Tibial nerve (tissue), 4 donors: ENCODE results near the gene TPRX1. TPM values are rescaled to one million over a fixed set of nuclear protein-coding genes. Genes with fewer than 3 reads are reported as not detected.
A peak's percentile ranks its signal among the peaks of the same experiment; 100 is the strongest.
"Not testable (repeated sequence)": the region's sequence is repeated elsewhere in the genome, so short reads cannot be mapped to it uniquely, and the experiment has no call there.

ENCODE experiments used
- DNase-seq, 2 donors: peaks; one replicate each; pipeline ENCODE4 v3.0.0-alpha.2; 2019; ENCODE audit warnings: low spot score in 2 of 2
- H3K27ac ChIP-seq, 4 donors: fragments of 200-600 bp; sonication (generic) in 3 of 4; one replicate each; pipeline ENCODE4 v1.5.1; 2017 to 2019; ENCODE audit warnings: mild to moderate bottlenecking in 1 of 4
- H3K27me3 ChIP-seq, 2 donors: fragments of 200-600 bp; sonication (generic) in 1 of 2; one replicate each; pipeline versions ENCODE4 v1.5.1 to v1.6.0; 2017 to 2019
- H3K36me3 ChIP-seq, 3 donors: fragments of 200-600 bp; sonication (generic); one replicate each; pipeline ENCODE4 v1.5.1; 2018 to 2019
- H3K4me1 ChIP-seq, 4 donors: fragments of 200-600 bp; sonication (generic) in 3 of 4; one replicate each; pipeline ENCODE4 v1.5.1; 2017 to 2019
- H3K4me3 ChIP-seq, 4 donors: fragments of 200-600 bp; sonication (generic) in 3 of 4; one replicate each; pipeline ENCODE4 v1.5.1; 2017 to 2019; ENCODE audit warnings: mild to moderate bottlenecking in 1 of 4, moderate library complexity in 1 of 4
- H3K9me3 ChIP-seq, 4 donors: fragments of 200-600 bp; sonication (generic) in 3 of 4; one replicate each; pipeline ENCODE4 v1.5.1; 2017 to 2019
- EP300 ChIP-seq, 2 donors: sonication (generic); formaldehyde crosslinking; IDR thresholded peaks; one replicate each; pipeline ENCODE4 v1.6.1; 2017; ENCODE audit warnings: antibody characterized with exemption in 2 of 2, mild to moderate bottlenecking in 1 of 2
- POLR2A ChIP-seq, 2 donors: fragments of 450-650 bp; IDR thresholded peaks; one replicate each; pipeline ENCODE4 v1.6.1; 2017; ENCODE audit warnings: antibody characterized with exemption in 2 of 2, mild to moderate bottlenecking in 2 of 2, moderate library complexity in 2 of 2
- WGBS, 2 donors: methylation state at CpG; one replicate each; pipeline ENCODE4 v1.1.5; 2018; 5-methylcytosine and 5-hydroxymethylcytosine counted together
- total RNA-seq, 4 donors: library from RNA; depleted of rRNA; stranded (reverse); fragments of >200 nt; gene quantifications; one replicate each; pipeline ENCODE4 v1.1.0, GENCODE V29; 2016
- TF ChIP-seq, protein P1 (sequence below), 5 experiments: fragments of 200-600 bp in 3 of 5; fragments of 450-650 bp in 2 of 5; sonication (generic) in 3 of 5; IDR thresholded peaks; one replicate each; pipeline ENCODE4 v1.5.1; 2016 to 2019; ENCODE audit warnings: antibody characterized with exemption in 5 of 5, mild to moderate bottlenecking in 3 of 5, moderate library complexity in 2 of 5

Gene TPRX1
- total RNA-seq, 4 donors from 2014 or later, result not detected

DNA sequence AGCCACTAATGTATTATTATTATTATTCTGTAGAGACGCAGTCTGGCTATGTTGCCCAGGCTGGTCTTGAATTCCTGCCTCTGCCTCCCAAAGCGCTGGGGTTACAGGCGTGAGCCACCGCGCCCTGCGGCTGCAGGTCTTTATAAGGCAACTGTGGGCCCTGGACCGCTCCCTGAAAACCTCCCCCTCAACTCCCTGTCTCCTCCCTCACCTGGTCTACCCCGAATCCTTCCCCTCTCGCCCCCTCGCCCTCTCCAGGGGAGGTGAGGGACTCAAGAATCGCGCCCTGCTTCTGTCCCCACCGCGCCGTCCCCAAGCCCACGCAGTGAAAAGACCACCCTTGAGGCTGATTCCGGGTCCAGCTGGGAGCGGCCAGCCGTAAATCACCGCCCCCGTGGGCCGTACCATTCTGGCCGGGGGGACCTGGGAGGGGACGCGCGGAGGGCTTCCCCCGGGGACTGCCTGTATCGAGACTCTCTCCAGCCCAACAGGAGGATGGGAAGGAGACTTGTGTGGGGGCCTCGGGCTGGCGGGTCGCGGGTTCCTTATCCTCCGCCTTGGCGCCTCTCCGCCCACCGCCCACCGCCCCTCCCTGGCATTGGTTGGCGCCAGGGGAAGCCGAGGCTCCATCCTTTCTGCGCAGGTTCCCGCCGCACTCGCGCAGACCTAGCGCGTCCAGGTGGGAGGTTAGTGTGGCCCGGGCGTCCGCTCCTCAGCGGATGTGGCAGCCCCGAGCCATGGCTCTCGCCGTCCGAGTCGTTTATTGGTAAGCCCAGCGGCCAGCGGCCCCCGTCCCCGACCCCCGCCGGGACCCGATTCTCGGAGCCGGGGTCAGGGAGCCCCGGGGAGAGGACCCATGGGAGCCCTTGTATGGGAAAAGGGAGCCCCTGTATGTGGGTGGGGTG lies 26.1 kb downstream of the TPRX1 start, which contains the start of gene SELENOW:
SELENOW (plus strand) TSS at position 655 of the 905 bp plus-strand sequence; CDS start at position 738, 83 bp downstream.
- peak; percentile 82 to 96 for TF ChIP-seq POLR2A (IDR thresholded peaks at IDR 0.05)
- TF ChIP-seq, protein P1, sequence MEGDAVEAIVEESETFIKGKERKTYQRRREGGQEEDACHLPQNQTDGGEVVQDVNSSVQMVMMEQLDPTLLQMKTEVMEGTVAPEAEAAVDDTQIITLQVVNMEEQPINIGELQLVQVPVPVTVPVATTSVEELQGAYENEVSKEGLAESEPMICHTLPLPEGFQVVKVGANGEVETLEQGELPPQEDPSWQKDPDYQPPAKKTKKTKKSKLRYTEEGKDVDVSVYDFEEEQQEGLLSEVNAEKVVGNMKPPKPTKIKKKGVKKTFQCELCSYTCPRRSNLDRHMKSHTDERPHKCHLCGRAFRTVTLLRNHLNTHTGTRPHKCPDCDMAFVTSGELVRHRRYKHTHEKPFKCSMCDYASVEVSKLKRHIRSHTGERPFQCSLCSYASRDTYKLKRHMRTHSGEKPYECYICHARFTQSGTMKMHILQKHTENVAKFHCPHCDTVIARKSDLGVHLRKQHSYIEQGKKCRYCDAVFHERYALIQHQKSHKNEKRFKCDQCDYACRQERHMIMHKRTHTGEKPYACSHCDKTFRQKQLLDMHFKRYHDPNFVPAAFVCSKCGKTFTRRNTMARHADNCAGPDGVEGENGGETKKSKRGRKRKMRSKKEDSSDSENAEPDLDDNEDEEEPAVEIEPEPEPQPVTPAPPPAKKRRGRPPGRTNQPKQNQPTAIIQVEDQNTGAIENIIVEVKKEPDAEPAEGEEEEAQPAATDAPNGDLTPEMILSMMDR (IDR thresholded peaks at IDR 0.05), result peak in 1 of 5 experiments; percentile 57
- peak; percentile 63 to 99 for TF ChIP-seq EP300 (IDR thresholded peaks at IDR 0.05)
- DNase-seq, result peak; percentile 65 to 67
- Histone ChIP-seq H3K9me3 (no peaks in the 10 kb centered on the region), H3K36me3 (peaks cover 0 to 25% (median 0%) of the 10 kb centered on the region in 3 donors), H3K27me3 (no peaks in the 10 kb centered on the region), H3K4me1 (peaks cover 0 to 71% (median 39%) of the 10 kb centered on the region in 4 donors), H3K27ac (peak within 1 kb of the TSS; percentile 98 to 100 (median 98)), H3K4me3 (peak within 1 kb of the TSS; percentile 88 to 99 (median 94))
- WGBS, 2 donors, result 0% methylated on average over 42 to 49 of the region's 65 CpGs

DNA sequence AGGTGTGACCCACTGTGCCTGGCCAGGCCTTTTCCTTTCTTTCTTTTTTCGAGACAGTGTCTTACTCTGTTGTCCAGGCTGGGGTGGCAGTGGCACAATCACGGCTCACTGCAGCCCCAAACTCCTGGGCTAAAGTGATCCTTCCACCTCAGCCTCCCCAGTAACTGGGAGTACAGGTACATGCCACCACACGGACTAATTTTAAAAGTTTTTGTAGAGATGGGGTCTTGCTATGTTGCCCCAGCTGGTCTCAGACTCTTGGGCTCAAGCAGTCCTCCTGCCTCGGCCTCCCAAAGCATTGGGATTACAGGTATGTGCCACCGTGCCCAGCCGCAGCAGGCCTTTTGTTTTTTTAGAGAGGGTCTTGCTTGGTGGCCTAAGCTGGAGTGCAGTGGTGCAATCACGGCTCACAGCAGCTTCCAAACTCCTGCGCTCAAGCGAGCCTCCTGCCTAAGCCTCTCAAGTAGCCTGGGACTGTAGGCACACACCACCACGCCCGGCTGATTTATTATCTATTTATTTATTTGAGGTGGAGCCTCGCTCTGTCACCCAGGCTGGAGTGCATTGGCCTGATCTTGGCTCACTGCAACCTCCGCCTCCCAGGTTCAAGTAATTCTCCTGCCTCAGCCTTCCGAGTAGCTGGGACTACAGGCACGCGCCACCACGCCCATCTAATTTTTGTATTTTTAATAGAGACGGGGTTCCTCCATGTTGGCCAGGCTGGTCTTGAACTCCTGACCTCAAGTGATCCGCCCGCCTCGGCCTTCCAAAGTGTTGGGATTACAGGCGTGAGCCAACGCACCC lies 26.9 kb downstream of the TPRX1 start:
- H3K36me3 ChIP-seq, result peaks cover 0 to 16% (median 0%) of the 10 kb centered on the region in 3 donors
- not testable (repeated sequence) for DNase-seq, H3K9me3 ChIP-seq, H3K27me3 ChIP-seq
- peak overlapping the region; percentile 98 to 100 (median 98) for H3K27ac ChIP-seq
- peaks cover 0 to 65% (median 34%) of the 10 kb centered on the region in 4 donors for H3K4me1 ChIP-seq
- H3K4me3 ChIP-seq, result peak overlapping the region; percentile 88 to 99 (median 94)
- 61 to 69% methylated on average over 21 to 23 of the region's 23 CpGs for WGBS, 2 donors

- no peaks in the 10 kb centered on the region for H3K27me3 ChIP-seq
- H3K4me3 ChIP-seq, result no peak overlapping the region
- TF ChIP-seq POLR2A (IDR thresholded peaks at IDR 0.05) (no peak), EP300 (IDR thresholded peaks at IDR 0.05) (peak in 1 of 2 donors; percentile 20)
- H3K36me3 ChIP-seq, result peaks cover 0 to 10% (median 0%) of the 10 kb centered on the region in 3 donors
- H3K9me3 ChIP-seq, result no peaks in the 10 kb centered on the region
- peak overlapping the region in 3 of 4 donors; percentile 98 to 100 (median 98) for H3K27ac ChIP-seq
- DNase-seq, result no peak
- WGBS, 2 donors, result 50 to 58% methylated on average over 4 of the region's 4 CpGs
- peaks cover 0 to 56% (median 28%) of the 10 kb centered on the region in 4 donors for H3K4me1 ChIP-seq
These were observed 27.8 kb downstream of the TPRX1 start for GRCh38 chr19:47776568-47776967.

GRCh38 chr19:47771291-47771690 lies 33.1 kb downstream of the TPRX1 start:
- not testable (repeated sequence) for DNase-seq, H3K27me3 ChIP-seq, H3K36me3 ChIP-seq, H3K4me3 ChIP-seq, H3K9me3 ChIP-seq
- Histone ChIP-seq H3K27ac (peak overlapping the region in 2 of 4 donors; percentile 61 to 65), H3K4me1 (peaks cover 0 to 16% (median 0%) of the 10 kb centered on the region in 4 donors)
- WGBS, 2 donors, result 80 to 84% methylated on average over 6 of the region's 6 CpGs

- no peaks in the 10 kb centered on the region for H3K9me3 ChIP-seq
These were observed 34.8 kb downstream of the TPRX1 start for GRCh38 chr19:47769534-47769933.

GRCh38 chr19:47768604-47769003 lies 35.7 kb downstream of the TPRX1 start:
- WGBS, 2 donors, result 71 to 94% methylated on average over 2 of the region's 2 CpGs

More at GRCh38 chr19:47769534-47769933, 34.8 kb downstream of the TPRX1 start:
- no peak overlapping the region for H3K27ac ChIP-seq
- H3K36me3 ChIP-seq, result no peaks in the 10 kb centered on the region
- H3K27me3 ChIP-seq, result no peaks in the 10 kb centered on the region
- no peak overlapping the region for H3K4me3 ChIP-seq
- no peak for DNase-seq
- WGBS, 2 donors, result 89 to 91% methylated on average over 3 of the region's 3 CpGs
- H3K4me1 ChIP-seq, result peaks cover 0 to 24% (median 2%) of the 10 kb centered on the region in 4 donors
- no peak for TF ChIP-seq EP300 (IDR thresholded peaks at IDR 0.05)
- TF ChIP-seq, protein P1 (IDR thresholded peaks at IDR 0.05), result no peak
- TF ChIP-seq POLR2A (IDR thresholded peaks at IDR 0.05), result no peak

More at GRCh38 chr19:47768604-47769003, 35.7 kb downstream of the TPRX1 start:
- Histone ChIP-seq H3K36me3 (no peaks in the 10 kb centered on the region), H3K4me1 (peaks cover 0 to 15% (median 2%) of the 10 kb centered on the region in 4 donors), H3K27ac (no peak overlapping the region), H3K9me3 (no peaks in the 10 kb centered on the region), H3K4me3 (no peak overlapping the region), H3K27me3 (no peaks in the 10 kb centered on the region)
- TF ChIP-seq EP300 (IDR thresholded peaks at IDR 0.05) (no peak), POLR2A (IDR thresholded peaks at IDR 0.05) (no peak)
- TF ChIP-seq, protein P1 (IDR thresholded peaks at IDR 0.05), result no peak
- DNase-seq, result no peak
